Measurements from ENCODE around the gene REEP6.

REEP6 gene

DNA sequence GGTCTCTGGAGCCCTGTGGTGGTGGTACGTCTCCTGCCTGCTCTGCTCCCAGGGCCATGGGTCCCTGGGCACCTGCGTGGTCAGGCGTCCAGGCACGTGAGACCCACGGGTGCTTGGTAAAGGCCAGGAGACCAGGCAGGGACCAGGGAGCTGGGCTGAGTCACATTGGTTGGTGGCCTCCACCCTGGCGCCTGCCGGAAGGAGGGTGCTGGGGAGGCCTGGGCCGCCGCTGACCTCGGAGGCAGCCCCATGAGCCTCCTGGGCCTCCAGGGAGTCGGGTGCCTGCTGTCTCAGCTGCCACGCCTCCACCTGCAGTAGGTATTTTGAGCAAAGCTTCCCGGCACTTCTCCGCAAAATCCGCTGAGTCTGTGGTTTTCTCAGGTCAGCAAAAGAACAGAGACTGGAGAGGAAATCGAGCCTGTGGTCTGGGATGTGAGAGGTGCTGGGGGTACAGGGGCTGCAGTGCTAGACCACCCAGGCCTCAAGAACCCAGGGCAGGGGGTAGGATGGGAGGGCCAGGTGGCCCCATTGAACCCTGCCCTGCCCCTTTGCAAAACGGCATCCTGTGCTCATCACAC is 29.3 kb downstream of the REEP6 start:
- no peak overlapping the region for H3K4me3 ChIP-seq (ENCODE audit: low read depth, low read length)
- no peak for DNase-seq (ENCODE audit: low read depth)
- TF ChIP-seq, protein P1, sequence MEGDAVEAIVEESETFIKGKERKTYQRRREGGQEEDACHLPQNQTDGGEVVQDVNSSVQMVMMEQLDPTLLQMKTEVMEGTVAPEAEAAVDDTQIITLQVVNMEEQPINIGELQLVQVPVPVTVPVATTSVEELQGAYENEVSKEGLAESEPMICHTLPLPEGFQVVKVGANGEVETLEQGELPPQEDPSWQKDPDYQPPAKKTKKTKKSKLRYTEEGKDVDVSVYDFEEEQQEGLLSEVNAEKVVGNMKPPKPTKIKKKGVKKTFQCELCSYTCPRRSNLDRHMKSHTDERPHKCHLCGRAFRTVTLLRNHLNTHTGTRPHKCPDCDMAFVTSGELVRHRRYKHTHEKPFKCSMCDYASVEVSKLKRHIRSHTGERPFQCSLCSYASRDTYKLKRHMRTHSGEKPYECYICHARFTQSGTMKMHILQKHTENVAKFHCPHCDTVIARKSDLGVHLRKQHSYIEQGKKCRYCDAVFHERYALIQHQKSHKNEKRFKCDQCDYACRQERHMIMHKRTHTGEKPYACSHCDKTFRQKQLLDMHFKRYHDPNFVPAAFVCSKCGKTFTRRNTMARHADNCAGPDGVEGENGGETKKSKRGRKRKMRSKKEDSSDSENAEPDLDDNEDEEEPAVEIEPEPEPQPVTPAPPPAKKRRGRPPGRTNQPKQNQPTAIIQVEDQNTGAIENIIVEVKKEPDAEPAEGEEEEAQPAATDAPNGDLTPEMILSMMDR (IDR thresholded peaks at IDR 0.05; ENCODE audit: low read depth, low read length, missing control alignments) = no peak

DNA sequence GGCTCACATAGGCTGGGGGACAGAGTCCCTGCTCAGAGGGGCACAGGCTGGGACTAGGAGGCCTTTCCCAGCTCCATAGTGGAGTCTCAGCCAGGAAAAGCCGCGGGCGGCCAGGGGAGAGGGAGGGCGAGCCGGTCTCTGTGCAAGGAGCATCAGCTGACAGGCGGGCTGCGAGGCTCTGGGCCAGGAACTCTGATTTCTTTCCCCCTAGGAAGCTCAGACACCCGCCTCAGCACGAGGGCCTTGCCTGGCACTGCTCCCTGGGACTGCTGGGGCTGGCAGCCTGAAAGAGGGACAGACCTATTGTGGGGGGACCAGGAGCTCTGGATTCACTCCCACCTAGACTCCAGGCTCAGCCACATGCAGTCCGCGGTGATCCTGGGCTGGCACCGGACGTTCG is 30.7 kb downstream of the REEP6 start:
- no peak overlapping the region for H3K4me3 ChIP-seq (ENCODE audit: low read depth, low read length)
- DNase-seq (ENCODE audit: low read depth) = no peak

DNA sequence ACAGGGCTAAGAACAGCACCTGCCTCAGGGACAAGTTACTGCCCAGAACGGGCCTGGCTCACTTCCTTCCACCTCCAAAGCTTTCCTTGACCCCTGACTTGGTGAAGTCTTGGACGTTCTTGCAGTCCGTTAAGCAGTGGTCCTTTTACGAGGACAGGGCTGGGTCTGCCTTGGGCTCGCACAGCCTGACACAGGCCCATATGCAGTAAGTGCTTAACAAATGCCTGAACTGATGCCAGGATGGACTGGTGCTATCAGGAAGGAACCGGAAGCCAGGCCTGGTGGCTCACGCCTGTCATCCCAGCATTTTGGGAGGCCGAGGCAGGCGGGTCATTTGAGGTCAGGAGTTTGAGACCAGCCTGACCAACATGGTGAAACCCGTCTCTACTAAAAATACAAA is 31.1 kb downstream of the REEP6 start:
- no peak overlapping the region for H3K4me3 ChIP-seq (ENCODE audit: low read depth, low read length)
- DNase-seq (ENCODE audit: low read depth) = no peak
- TF ChIP-seq, protein P1 (IDR thresholded peaks at IDR 0.05; ENCODE audit: low read depth, low read length, missing control alignments) = no peak

More for the DNA sequence above, 30.7 kb downstream of the REEP6 start:
- TF ChIP-seq, protein P1 (IDR thresholded peaks at IDR 0.05; ENCODE audit: low read depth, low read length, missing control alignments) = no peak

DNA sequence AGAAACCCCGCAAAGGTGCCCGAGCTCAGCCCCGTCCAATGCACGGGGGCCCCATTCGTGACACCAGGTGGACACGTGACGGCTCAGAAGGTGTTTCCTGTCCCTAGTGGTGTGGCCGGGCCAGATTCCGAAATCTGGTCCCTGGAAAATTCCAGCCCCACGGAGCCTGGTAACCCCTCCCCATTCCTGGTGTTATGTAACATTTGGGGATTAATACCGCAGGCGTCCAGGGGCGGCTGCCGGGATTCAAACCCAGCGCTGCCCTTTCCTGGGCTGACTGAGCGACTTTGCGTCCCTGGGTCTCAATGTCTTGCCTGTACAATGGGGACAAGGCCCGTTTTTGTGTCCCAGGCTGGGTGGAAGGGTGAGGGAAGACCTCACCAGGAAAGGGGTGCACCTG is 31.9 kb downstream of the REEP6 start:
- no peak for DNase-seq (ENCODE audit: low read depth)
- H3K4me3 ChIP-seq (ENCODE audit: low read depth, low read length) = no peak overlapping the region
- TF ChIP-seq, protein P1 (IDR thresholded peaks at IDR 0.05; ENCODE audit: low read depth, low read length, missing control alignments) = no peak

DNA sequence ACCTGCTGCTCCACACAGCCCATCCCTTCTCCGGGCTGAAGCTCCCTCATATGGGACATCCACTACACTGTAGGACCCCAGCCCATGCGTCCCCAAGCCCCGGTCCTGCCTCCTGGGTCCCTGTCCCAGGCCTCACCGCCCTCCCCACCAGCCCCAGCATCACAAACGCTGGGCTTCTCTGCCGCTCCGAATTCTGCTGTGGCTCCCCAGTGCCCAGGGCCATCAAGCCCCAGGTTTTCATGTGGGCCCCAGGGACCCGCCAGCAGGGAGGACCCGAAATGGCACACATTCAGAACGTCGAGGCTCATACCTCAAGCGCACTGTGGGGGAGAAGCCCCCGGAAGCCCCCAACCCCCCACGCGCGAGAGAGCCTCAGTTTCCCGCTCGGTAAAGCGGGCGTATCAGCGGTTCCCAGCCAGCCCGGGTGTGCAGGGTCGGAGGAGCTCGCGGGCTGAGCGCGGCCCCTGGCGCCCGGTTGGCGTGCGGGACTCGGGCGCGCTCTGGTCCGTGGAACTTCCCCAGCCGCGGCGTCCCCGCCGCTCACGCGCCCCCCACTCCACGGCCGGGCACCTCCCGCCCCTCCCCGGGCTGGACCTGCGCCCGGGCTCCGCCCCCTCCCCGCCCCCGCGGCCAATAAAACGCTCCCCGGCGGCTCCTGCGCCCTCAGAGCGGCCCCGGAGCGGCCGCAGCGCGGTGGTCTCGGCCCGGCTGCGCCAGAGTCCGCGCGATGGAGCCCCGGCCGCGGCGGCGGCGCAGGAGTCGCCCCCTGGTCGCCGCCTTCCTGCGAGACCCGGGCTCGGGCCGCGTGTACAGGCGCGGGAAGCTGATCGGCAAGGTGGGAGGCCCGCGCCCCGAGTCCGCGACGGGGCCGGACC is 32.7 kb downstream of the REEP6 start, which contains the start of gene PLK5:
PLK5 (plus strand) TSS at position 666 of the 875 bp plus-strand sequence. CDS start 2,920 bp downstream, outside the sequence.
- no peak for DNase-seq (ENCODE audit: low read depth)
- no peak within 1 kb of the TSS for H3K4me3 ChIP-seq (ENCODE audit: low read depth, low read length)
- TF ChIP-seq, protein P1 (IDR thresholded peaks at IDR 0.05; ENCODE audit: low read depth, low read length, missing control alignments) = no peak

DNA sequence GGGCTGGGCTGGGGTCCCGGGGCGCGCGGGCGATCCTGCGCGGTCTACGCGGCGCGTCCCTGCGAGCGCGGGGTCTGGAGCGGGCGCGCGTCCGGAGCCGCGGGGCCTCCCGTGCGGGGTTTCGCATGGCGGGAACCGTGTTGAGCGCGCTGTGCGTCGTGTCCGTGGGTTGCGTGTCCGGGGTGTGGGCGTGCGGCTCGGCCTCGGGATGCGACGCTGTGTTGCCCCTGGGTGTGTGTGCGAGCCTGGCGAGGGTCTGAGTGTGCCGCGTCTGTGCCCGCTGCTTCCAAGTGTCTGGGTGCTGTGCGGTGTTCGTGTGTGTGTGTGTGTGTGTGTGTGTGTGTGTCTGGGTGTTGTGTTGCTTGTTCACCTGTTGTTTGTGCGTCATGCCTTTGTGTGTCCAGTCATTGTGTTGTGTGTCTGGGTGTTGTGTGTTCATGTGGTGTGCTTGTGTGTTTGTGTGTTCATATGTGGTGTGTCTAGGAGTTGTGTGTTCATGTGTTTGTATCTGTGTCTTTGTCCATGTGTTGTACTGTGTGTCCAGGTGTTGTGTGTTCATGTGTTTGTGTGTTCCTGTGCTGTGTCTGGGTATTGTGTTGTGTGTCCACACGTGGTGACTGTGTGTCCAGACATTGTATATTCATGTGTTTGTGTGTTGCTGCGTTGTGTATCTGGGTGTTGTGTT is 33.4 kb downstream of the REEP6 start:
- H3K4me3 ChIP-seq (ENCODE audit: low read depth, low read length) = no peak overlapping the region
- DNase-seq (ENCODE audit: low read depth) = no peak
- TF ChIP-seq, protein P1 (IDR thresholded peaks at IDR 0.05; ENCODE audit: low read depth, low read length, missing control alignments) = no peak

Data from GM12864 (cell line).